Epithelial cell of proximal tubule (primary cell): ENCODE results near the gene DLK1. TPM values are rescaled to one million over a fixed set of nuclear protein-coding genes. Genes with fewer than 3 reads are reported as not detected.

Experiments used
- DNase-seq: peaks from one replicate; pipeline ENCODE4 v3.0.0-alpha.2; 2011; ENCODE audit warnings: low read depth
- H3K4me3 ChIP-seq: 2 replicates; pipeline ENCODE4 v1.5.1; 2011; ENCODE audit warnings: low read depth, mild to moderate bottlenecking, low read length
- total RNA-seq: library from RNA; depleted of rRNA; stranded (reverse); fragments of >200 nt; gene quantifications from 2 replicates; pipeline ENCODE4 v1.2.3, GENCODE V29; 2015
- TF ChIP-seq, protein P1 (sequence below): conservative IDR thresholded peaks from 2 replicates; pipeline ENCODE4 v1.5.1; 2012; ENCODE audit warnings: low read depth, mild to moderate bottlenecking, low read length

DLK1 gene
- total RNA-seq, 1 donor from 2014 or later = not detected

DNA sequence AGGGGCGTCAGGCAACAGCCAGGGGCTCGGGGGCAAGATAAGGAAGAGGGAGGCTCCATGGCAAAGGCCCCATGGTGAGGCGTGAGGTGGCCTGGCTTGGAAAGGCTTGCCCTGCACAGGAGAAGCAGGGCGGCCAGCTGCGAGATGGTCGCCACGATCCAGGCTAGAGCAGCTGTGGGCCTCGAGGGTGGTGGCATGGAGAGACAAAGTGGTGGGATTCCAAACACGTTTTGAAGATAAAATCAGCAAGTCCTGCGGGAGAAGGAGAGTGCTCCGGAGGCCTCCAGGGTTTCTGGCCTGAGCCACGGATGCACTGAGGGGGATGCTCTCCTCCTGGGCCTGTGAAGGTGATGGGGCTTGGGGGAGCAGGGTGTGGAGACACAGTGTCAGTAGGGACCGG is 20.5 kb upstream of the DLK1 start:
- H3K4me3 ChIP-seq = no peak overlapping the region
- DNase-seq = no peak
- TF ChIP-seq, protein P1, sequence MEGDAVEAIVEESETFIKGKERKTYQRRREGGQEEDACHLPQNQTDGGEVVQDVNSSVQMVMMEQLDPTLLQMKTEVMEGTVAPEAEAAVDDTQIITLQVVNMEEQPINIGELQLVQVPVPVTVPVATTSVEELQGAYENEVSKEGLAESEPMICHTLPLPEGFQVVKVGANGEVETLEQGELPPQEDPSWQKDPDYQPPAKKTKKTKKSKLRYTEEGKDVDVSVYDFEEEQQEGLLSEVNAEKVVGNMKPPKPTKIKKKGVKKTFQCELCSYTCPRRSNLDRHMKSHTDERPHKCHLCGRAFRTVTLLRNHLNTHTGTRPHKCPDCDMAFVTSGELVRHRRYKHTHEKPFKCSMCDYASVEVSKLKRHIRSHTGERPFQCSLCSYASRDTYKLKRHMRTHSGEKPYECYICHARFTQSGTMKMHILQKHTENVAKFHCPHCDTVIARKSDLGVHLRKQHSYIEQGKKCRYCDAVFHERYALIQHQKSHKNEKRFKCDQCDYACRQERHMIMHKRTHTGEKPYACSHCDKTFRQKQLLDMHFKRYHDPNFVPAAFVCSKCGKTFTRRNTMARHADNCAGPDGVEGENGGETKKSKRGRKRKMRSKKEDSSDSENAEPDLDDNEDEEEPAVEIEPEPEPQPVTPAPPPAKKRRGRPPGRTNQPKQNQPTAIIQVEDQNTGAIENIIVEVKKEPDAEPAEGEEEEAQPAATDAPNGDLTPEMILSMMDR = no peak

DNA sequence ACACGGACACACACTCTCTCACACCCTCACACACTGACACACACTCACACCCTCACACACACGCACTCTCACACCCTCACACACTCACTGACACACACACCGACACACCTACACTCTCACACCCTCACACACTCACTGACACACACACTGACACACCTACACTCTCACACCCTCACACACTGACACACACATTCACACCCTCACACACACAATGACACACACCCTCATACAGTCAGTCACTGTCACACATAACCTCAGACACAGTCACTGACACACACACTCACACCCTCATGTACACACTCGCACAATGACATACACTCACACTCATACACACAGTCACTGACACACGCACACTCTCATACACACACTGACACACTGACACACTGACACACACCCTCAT is 19.8 kb upstream of the DLK1 start:
- no peak for DNase-seq
- TF ChIP-seq, protein P1 = no peak
- H3K4me3 ChIP-seq = no peak overlapping the region

DNA sequence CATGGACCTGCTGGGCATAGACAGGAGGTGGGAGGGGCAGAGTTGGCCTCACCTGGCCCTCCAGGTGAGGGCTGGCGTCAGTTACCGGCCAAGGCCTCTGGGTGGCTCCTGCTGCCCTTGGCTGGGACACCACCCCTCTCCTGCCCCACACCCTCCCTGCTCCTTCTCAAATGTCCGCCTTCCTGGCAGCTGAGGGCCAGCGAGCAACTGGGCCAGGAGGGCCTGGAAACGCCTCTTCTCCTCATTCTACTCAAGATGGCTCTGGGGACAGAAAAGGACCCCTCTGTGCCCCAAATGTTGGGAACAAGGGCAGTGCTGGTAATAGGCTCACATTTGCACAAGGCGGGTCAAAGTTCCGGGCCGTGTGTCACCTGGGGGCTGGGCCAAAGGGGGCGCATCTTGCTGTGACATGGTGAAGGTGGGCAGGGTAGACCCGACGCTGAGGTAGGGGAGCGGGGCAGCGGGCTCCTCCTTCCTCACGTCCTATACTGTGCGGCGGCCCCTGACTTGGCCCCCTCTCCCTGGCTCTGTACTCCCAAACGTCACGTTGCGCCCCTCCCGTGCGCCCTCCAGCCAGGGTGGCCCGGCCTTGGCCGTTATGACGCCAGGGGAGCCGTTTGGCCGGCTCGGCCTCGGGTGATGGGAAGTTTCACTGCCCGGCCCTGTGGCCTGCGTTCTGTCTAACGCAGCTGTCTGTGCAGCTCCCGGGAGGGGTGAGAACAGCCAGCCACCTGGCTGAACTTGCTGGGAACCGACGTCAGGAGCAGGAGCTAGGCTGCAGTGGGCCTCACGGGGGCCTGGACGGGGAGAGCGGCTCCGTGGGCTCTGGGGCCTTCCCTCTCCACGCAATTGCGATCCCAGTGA is 18.0 kb upstream of the DLK1 start:
- TF ChIP-seq, protein P1 = no peak
- no peak overlapping the region for H3K4me3 ChIP-seq
- no peak for DNase-seq

DNA sequence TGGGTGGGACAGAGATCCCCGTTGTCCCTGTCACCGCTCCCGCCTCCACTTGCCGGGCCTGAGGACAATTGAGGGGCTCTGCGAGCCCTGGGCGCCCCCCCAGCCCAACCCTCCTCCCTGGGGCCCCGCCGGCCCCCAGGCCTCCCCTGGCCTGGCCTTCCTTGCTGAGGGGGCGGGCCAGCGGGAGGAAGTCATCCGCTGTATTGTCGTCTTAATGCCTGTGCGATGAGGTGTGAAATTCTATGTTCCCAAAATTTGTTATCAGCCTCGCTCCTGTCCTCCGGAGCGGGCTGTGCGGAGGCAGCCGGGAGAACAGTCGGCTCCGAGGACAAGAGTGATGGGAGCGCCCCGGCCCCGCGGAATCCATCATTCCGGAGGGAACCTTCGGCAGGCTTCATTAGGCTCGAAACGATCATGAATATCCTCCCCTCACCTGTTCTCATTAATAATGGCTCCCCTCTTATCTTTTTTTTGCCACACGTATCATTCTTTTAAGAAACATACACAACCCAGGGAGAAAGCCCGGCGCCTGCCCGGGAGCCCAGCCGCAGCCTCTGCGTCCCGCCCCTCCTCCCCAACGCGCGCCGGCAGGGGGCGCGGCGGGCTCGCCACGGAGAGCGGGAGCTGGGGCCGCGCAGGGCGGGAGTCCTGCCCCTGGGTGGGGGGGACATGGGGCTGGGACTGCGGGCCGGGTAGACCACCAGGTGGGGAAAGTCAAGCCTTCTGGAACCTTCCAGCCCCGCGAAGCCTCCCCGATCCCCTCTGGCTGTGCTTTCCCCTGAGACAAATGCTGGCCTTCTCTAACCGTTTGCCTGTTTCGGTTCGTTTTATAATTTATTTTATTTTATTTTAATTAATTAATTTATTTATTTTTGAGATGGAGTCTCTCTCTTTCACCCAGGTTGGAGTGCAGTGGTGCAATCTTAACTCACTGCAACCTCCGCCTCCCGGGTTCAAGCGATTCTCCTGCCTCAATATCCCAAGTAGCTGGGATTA is 17.1 kb upstream of the DLK1 start:
- H3K4me3 ChIP-seq = no peak overlapping the region
- DNase-seq = no peak

DNA sequence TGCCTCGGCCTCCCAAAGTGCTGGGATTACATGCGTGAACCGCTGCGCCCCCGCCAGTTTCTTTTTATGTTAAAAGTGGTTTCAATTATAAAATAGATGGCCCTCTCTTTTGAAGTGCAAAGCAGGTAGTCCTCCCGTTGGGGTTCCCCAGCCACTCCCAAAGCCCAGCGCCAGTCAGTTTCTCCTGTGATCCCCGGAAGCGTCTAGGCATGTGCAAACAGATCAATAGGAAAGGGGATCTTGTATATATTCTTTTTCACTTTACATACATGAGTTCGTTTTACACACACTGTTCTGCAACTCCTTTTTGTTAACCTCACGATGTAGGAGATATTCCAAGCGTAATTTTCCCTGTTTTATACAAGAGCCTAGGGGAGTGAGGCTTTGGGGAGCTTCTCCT is 16.3 kb upstream of the DLK1 start:
- TF ChIP-seq, protein P1 = no peak
- no peak overlapping the region for H3K4me3 ChIP-seq
- DNase-seq = no peak

More for the DNA sequence above, 17.1 kb upstream of the DLK1 start:
- TF ChIP-seq, protein P1 = peak; percentile 75

DNA sequence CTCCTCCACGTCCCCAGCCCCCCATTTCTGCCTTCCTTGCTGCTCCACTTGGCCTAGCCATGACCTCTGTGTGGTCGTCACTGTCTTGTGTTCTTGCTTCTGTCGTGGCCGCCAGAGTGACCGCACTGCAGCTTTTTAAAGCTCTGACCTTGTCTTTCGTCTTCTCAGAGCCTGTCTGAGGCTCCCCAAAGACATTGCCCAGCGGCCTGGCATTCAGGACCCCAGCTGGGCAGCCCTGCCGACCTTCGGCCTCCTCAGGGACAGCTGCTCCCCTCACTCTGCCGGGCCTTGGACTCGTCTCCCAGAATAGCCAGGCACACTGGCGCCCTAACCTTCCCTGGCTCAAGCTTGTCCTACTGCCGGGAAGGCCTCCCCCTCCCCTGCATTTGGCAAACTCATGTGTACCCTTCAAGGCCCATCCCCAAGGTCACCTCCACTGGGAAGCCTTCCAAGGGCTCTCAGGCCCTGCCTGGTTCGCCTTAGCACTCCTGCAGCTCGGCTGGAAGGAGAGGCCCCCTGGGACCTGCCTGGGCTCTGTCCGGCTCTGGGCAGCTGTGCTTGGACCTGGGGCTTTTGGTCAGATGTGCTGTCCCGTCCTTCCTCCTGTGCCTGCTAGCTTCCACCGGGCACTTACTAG is 15.7 kb upstream of the DLK1 start:
- no peak overlapping the region for H3K4me3 ChIP-seq
- DNase-seq = no peak
- TF ChIP-seq, protein P1 = no peak
